Stomach smooth muscle (tissue), 2 donors: ENCODE results near the gene TMEM231.
A peak's percentile ranks its signal among the peaks of the same experiment; 100 is the strongest.
"Not testable (repeated sequence)": the region's sequence is repeated elsewhere in the genome, so short reads cannot be mapped to it uniquely, and the experiment has no call there.

Experiments used
- H3K27ac ChIP-seq: one replicate; pipeline ENCODE4 v1.7.0; 2013; ENCODE audit warnings: mild to moderate bottlenecking, low read length, inconsistent platforms
- H3K27me3 ChIP-seq, 2 donors: one replicate each; pipeline ENCODE4 v1.7.0; 2013; ENCODE audit warnings: low read length in 2 of 2; ENCODE audit not compliant: insufficient read depth in 2 of 2, control insufficient read depth in 1 of 2
- H3K36me3 ChIP-seq, 2 donors: one replicate each; pipeline ENCODE4 v1.7.0; 2013; ENCODE audit warnings: low read length in 2 of 2; ENCODE audit not compliant: control insufficient read depth in 2 of 2, insufficient read depth in 2 of 2
- H3K4me1 ChIP-seq: one replicate; pipeline ENCODE4 v1.7.0; 2013; ENCODE audit warnings: low read length; ENCODE audit not compliant: control insufficient read depth, insufficient read depth
- H3K4me3 ChIP-seq, 2 donors: one replicate each; pipeline ENCODE4 v1.7.0; 2013; ENCODE audit warnings: low read length in 2 of 2
- H3K9ac ChIP-seq, 2 donors: one replicate each; pipeline ENCODE4 v1.7.0; 2013; ENCODE audit warnings: low read length in 2 of 2, mild to moderate bottlenecking in 1 of 2
- H3K9me3 ChIP-seq, 2 donors: one replicate each; pipeline ENCODE4 v1.7.0; 2013; ENCODE audit warnings: low read length in 2 of 2; ENCODE audit not compliant: control insufficient read depth in 2 of 2
- donor health status: healthy.
- donor health status: Pancreatic carcinoma.

The TMEM231 gene

DNA sequence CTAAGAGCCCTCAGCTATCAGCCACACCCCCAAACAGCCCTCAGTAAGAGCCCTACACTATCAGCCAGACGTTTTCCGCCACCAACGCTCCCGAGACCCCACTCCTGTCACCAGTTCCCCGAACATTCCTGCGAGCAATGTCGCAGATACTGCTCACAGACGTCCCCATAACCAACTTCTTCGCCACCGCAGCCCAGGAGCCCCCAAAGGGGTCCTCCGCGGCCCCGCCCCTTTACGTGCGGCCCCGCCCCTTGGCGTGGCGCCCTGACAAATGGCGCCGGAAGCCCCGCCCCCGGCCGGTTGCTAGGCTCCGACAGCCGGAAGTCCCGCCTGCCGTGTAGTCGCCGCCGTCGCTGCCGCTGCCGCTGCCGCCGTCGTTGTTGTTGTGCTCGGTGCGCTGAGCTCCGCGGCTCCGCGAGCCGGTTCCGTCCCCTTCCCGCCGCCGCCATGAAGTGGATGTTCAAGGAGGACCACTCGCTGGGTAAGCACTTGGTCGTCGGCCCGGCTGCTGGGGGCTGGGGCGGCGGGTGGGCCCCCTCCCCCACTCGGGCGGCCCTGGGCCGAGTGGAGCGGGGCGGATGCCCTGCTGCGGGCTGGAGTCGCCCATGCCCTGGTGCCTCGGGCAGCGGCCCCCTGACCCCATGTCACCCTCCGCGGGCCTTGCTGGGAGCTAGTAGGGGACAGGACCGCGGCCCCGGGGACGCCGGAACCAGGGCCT, 10.1 kb upstream of the TMEM231 start, which contains the start of gene GABARAPL2:
TSS of gene GABARAPL2 (plus strand) at position 340 of the 718 bp plus-strand sequence. CDS start at position 448, 108 bp downstream.
- Histone ChIP-seq H3K27ac (no peak within 1 kb of the TSS), H3K4me1 (peaks cover 37% of the 10 kb centered on the region), H3K9ac (peak within 1 kb of the TSS; percentile 80 to 82), H3K27me3 (no peaks in the 10 kb centered on the region), H3K4me3 (peak within 1 kb of the TSS; percentile 91 to 94), H3K9me3 (no peaks in the 10 kb centered on the region), H3K36me3 (peaks cover 24 to 30% of the 10 kb centered on the region in 2 donors)

DNA sequence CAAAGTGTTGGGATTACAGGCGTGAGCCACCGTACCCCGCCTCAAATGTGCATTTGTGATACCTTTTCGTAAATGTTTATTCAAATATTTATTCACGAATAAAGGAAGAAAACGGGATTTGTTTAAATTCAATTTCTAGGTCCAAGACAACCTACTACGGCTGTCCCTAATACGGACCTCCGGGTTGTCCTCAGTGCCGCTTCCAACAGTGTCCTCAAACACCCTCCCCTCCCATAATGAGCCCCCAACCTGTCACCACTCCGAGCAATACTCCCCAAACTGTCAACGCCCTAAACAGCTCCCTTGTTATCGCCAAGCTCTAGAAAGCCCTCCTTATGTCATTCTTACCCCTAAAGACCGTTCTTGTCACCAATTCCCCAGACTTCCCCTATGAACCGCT, 9.6 kb upstream of the TMEM231 start:
- H3K36me3 ChIP-seq = peaks cover 24% of the 10 kb centered on the region in 2 donors
- H3K27ac ChIP-seq = no peak overlapping the region
- H3K9ac ChIP-seq = peak overlapping the region; percentile 71 to 82
- peak overlapping the region; percentile 91 to 94 for H3K4me3 ChIP-seq
- H3K9me3 ChIP-seq = no peaks in the 10 kb centered on the region
- no peaks in the 10 kb centered on the region for H3K27me3 ChIP-seq
- H3K4me1 ChIP-seq = peaks cover 37% of the 10 kb centered on the region

DNA sequence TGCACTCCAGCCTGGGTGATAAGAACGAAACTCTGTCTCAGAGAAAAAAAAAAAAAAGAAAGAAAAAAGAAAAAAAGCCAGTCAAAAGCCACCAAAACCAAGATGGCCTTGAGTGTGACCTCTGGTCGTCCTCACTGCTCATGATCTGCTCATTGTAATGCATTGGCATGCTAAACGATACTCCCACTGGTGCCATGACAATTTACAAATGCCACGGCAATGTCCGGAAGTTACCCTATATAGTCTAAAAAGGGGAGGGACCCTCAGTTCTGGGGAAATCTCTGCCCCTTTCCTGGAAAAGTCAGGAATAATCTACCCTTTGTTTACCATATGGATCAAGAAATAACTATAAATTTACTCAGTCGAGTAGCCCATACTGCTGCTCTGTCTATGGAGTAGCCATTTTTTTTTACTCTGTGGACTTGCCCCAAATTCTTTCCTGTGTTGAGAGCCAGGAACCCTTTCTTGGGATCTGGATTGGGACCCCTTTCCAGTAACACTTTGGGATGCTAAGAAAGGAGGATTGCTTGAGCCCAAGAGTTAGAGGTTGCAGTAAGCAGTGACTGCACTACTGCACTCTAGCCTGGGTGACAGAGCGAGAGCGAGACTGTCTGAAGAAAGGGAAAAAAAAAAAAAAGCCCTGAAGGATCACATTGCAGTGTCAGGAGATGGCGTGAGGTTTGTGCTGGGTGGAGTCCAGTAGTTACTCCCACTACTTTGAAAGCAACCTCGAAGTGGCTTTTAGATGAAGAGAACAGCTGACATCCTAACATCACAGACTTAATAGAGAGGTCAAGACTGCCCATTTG, 3.7 kb upstream of the TMEM231 start:
- H3K36me3 ChIP-seq = no peaks in the 10 kb centered on the region

DNA sequence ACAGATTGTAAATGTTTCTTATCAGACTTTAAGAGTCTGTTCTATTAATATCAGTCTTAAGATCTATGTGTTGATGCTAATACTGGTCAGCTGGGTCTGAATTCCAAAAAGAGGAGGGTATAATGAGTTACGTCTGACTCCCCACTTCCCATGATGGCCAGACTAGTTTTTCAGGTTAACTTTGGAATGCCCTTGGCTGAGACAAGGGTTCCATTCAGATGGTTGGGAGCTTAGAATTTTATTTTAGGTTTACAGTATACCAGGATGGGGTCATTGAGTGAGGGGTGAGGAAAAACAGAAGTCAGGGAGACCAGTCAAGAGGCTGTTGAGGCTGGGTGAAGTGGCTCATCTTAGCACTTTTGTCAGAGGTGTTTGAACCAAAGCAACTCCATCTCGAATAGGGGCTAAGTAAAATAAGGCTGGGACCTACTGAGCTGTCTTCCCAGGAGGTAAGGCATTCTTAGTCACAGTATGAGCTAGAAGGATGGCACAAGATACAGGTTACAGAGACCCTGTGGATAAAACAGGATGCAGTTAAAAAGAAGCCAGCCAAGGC, 2.9 kb upstream of the TMEM231 start:
- H3K9ac ChIP-seq = no peak overlapping the region
- no peaks in the 10 kb centered on the region for H3K36me3 ChIP-seq
- no peaks in the 10 kb centered on the region for H3K27me3 ChIP-seq
- H3K27ac ChIP-seq = no peak overlapping the region
- peaks cover 6% of the 10 kb centered on the region for H3K4me1 ChIP-seq
- H3K4me3 ChIP-seq = no peak overlapping the region
- no peaks in the 10 kb centered on the region for H3K9me3 ChIP-seq

More for the DNA sequence above, 3.7 kb upstream of the TMEM231 start:
- no peak overlapping the region for H3K9ac ChIP-seq
- H3K9me3 ChIP-seq = no peaks in the 10 kb centered on the region
- H3K27me3 ChIP-seq = no peaks in the 10 kb centered on the region
- no peak overlapping the region for H3K4me3 ChIP-seq
- H3K4me1 ChIP-seq = peaks cover 6% of the 10 kb centered on the region
- no peak overlapping the region for H3K27ac ChIP-seq

DNA sequence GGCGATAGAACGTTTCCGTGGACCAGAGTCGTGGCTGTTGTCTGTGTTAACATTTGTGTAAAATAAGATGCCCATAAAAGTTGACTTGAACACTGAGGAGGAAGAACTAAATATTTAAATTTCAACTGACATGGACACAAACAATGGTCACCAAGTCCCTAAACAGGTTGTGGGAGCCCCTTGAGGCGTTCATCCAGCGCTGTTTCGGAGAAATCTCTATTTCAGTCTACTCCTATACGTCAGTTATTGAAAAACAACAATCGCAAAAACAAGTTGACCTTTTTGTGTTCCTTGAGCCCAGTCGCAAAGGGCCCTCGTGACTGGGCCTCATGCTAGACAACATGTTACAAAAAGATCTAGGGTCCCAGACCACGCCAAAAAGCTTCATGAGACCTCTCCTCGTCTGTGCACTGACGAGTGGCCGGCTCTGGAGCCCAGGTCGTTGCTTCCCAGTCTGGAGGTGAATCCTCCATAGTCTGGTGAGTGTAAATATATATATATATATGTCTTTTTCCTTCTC, 439 bp upstream of the TMEM231 start:
- Histone ChIP-seq H3K27ac (peak overlapping the region; percentile 86), H3K9ac (peak overlapping the region; percentile 46 to 52), H3K4me3 (peak overlapping the region; percentile 87 to 96), H3K27me3 (no peaks in the 10 kb centered on the region), H3K36me3 (no peaks in the 10 kb centered on the region), H3K4me1 (peaks cover 6% of the 10 kb centered on the region), H3K9me3 (no peaks in the 10 kb centered on the region)

DNA sequence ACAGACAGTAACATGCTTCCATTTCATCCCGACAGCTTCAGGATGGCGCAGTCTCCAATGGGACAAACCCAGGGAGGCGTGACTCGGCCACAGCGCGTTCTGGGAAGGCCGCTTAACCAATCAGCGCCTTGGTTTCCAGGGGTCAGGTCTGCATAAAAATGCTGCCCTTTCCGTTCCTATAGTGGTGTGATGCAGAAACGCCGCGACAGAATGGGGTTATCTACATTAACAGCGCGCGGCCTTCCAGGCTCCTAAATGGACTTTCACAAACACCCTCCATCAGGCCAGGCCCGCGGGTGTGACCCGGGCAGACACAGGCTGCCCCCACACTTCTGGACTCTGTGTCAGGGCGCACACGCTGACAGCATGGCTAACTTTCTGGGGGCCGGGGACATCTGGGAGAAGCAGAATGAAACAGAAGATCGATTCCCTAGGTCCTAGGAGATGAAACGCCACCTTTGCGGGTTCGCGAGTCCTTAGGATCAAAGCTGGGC, 792 bp downstream of the TMEM231 start:
- peak overlapping the region; percentile 52 to 76 for H3K9ac ChIP-seq

DNA sequence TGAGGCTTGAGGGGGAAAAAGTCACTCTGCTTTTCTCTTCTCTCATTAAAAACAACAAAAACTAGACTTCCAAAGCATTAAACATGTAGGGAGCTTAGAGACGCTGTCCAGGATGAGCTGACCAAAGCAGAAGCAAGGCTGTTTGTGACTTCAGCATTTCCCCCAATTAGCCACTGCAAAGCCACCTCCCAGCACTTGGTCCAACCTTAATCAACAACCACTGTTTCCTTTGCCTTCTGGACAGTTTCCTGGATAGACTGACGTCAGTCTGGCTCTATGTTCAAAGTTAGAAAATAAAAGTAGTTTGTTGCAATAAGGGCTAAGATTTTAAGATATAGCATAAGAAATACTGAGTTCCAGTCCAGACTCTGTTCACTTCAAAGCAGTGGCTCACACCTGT, 3.1 kb downstream of the TMEM231 start:
- H3K4me1 ChIP-seq = peaks cover 6% of the 10 kb centered on the region
- H3K4me3 ChIP-seq = no peak overlapping the region
- H3K27ac ChIP-seq = no peak overlapping the region
- H3K27me3 ChIP-seq = no peaks in the 10 kb centered on the region
- H3K9ac ChIP-seq = no peak overlapping the region
- H3K36me3 ChIP-seq = no peaks in the 10 kb centered on the region
- no peaks in the 10 kb centered on the region for H3K9me3 ChIP-seq

More for the DNA sequence above, 792 bp downstream of the TMEM231 start:
- H3K9me3 ChIP-seq = no peaks in the 10 kb centered on the region
- peaks cover 6% of the 10 kb centered on the region for H3K4me1 ChIP-seq
- no peaks in the 10 kb centered on the region for H3K27me3 ChIP-seq
- H3K36me3 ChIP-seq = no peaks in the 10 kb centered on the region
- peak overlapping the region; percentile 86 for H3K27ac ChIP-seq
- H3K4me3 ChIP-seq = peak overlapping the region; percentile 87 to 96

DNA sequence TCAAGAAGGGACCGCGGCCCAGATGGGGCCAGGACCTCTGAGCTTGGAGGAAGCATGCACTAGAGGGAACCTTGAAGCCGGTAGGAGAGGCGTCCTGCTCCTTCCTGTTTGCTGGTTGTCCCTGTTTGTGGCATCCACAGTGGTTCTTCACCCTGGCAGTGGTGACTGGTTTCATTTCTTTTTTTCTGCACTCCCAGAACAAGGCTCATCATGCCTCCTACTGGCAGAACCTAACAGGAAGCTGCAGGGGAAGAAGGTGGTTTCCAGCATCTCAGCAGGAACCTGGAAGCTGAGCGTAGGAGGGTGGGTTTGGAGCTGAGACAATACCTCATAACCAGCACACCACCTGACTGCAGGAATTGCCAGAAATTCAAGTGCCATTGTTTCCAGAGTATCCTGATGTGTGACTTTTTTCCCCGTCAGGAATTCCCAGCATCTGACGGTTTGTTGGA, 5.8 kb downstream of the TMEM231 start:
- Histone ChIP-seq H3K36me3 (no peaks in the 10 kb centered on the region), H3K4me3 (peak overlapping the region in 1 of 2 donors; percentile 8), H3K4me1 (no peaks in the 10 kb centered on the region), H3K27me3 (no peaks in the 10 kb centered on the region), H3K9me3 (no peaks in the 10 kb centered on the region), H3K27ac (no peak overlapping the region), H3K9ac (no peak overlapping the region)

DNA sequence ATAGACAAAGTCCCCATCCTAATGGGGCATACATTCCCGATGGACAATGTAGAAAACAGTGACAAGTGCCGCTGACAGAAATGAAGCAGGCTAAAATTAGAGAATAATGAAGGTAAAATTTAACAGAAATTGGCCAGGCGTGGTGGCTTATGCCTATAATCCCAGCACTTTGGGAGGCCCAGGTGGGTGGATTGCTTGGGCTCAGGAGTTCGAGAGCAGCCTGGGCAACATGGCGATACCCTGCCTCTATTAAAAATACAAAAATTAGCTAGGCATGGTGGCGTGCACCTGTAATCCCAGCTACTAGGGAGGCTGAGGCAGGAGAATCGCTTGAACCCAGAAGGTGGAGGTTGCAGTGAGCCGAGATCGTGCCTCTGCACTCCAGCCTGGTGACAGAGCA, 7.6 kb downstream of the TMEM231 start:
- H3K4me3 ChIP-seq, H3K4me1 ChIP-seq, H3K36me3 ChIP-seq, H3K9me3 ChIP-seq, H3K9ac ChIP-seq, H3K27me3 ChIP-seq, H3K27ac ChIP-seq: not testable (repeated sequence)

DNA sequence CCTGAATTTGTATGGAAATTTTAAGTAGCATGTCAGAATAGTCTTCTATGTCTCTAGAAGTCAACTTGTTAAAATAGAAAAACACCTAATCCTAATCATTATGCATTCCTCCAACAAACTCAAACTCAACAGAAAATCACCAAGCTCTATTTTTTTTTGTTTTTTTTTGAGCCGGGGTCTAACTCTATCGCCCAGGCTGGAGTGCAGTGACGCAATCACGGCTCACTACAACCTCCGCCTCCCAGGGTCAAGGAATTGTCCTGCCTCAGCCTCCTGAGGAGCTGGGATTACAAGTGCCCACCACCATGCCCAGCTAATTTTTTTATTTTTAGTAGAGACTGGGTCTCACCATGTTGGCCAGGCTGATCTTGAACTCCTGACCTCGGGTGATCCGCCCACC, 9.8 kb downstream of the TMEM231 start:
- Histone ChIP-seq H3K36me3 (peaks cover 6 to 10% of the 10 kb centered on the region in 2 donors), H3K9me3 (no peaks in the 10 kb centered on the region), H3K27ac (no peak overlapping the region), H3K4me3 (no peak overlapping the region), H3K4me1 (no peaks in the 10 kb centered on the region), H3K9ac (no peak overlapping the region), H3K27me3 (no peaks in the 10 kb centered on the region)
